GM10847 (cell line): ENCODE results near the gene NOP16.
A peak's percentile ranks its signal among the peaks of the same experiment; 100 is the strongest.

Experiments used
- POLR2A ChIP-seq: IDR thresholded peaks from 2 replicates; pipeline ENCODE4 v1.6.1; 2011; ENCODE audit not compliant: insufficient read length; ENCODE audit errors: extremely low read depth

Gene NOP16, protein sequence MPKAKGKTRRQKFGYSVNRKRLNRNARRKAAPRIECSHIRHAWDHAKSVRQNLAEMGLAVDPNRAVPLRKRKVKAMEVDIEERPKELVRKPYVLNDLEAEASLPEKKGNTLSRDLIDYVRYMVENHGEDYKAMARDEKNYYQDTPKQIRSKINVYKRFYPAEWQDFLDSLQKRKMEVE

DNA sequence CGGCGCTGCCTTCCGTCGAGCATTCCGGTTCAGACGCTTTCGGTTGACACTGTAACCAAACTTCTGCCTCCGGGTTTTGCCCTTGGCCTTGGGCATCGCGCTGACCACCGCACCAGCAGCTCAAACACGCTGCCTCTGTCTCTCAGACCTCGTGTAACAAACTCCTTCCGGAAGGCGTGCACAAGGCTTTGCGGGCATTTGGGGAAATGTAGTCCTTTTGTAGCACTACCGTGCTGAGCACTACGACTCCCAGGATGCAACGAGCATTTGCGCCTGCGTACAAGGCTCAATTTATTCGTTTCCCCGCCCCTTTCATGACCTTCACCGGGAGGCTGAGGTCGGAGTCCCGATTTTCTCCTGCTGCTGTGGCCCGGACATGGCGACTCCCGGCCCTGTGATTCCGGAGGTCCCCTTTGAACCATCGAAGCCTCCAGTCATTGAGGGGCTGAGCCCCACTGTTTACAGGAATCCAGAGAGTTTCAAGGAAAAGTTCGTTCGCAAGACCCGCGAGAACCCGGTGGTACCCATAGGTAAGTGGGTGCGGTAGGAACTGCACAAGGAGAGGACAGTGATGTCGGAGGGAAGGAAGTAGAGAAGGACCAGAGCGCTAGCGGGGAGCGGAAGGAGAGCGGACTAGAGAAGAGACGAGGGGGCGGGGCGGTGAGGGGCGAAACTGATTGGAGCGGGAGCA lies at the start of gene NOP16, which contains the start of gene HIGD2A:
Gene NOP16, minus strand, starts transcription at position 155 of the 691 bp plus-strand sequence. Its CDS starts 59 bp downstream, at position 96.
Gene HIGD2A, plus strand, starts transcription at position 308 of the 691 bp plus-strand sequence. Its CDS starts 69 bp downstream, at position 377.
- TF ChIP-seq POLR2A, result peak; percentile 52

DNA sequence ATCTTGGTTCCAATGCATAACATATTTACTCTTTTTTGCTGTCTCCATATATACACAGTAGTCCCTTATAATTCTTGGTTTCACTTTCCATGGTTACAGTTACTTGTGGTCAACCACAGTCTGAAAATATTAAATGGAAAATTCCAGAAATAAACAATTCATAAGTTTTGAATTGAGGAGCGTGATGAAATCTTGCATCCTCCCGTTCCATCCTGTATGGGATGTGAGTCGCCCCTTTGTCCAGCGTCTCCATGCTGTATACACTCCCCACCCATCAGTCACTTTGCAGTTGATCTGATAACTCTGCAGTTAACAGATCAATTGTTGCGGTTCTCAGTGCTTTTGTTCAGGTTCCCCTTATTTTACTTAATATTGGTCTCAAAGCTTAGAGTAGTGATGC lies 48.3 kb upstream of the NOP16 start:
- no peak for TF ChIP-seq POLR2A

DNA sequence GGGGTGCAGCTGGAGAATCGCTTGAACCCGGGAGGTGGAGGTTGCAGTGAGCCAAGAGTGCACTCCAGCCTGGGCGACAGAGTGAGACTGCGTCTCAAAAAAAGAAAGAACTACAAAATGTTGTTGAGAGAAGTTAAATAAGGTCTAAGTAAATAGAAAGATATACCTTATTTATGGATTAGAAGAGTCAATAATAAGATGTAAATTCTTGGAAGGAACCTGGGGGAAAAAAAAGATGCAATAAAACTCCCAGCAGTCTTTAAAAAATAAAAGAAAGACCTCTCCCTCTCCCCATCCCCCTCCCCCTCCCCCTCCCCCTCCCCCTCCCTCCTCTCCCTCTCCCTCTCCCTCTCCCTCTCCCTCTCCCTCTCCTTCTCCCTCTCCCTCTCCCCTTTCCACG lies 44.3 kb upstream of the NOP16 start:
- TF ChIP-seq POLR2A, result no peak

DNA sequence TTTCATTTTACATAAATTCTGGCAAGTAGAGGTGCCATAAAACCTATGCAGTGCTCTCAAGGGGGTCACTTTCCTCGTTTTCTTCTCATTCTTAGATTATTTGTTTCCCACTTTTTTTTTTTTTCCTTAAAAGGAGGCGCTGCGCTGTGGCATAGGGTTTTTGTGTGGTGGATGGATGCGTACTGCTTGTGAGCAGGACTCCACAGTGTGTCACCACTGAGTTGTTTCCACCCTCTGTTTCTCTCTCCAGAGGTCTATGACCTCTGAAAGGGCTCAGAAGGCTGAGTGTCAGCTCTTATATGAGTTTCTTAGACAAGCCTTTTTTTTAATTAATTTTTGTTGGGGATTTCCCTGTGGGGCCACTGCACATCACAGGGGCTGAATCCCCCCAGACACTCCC lies 41.6 kb upstream of the NOP16 start:
- TF ChIP-seq POLR2A, result no peak

DNA sequence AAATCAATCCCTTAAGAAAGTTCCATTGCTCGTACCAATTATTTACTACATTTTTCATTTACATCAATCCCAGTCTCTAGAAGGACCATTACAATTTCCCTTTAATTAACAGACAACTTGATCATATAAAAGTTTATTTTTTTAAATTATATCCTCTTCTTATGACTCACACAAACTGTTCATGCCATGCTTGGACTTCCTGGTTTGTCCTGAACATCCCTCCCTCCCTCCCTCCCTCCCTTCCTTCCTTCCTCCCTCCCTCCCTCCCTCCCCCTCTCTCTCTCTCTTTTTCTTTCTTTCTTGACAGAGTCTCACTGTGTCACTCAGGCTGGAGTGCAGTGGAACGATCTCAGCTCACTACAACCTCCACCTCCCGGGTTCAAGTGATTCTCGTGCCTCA lies 39.6 kb upstream of the NOP16 start:
- no peak for TF ChIP-seq POLR2A

DNA sequence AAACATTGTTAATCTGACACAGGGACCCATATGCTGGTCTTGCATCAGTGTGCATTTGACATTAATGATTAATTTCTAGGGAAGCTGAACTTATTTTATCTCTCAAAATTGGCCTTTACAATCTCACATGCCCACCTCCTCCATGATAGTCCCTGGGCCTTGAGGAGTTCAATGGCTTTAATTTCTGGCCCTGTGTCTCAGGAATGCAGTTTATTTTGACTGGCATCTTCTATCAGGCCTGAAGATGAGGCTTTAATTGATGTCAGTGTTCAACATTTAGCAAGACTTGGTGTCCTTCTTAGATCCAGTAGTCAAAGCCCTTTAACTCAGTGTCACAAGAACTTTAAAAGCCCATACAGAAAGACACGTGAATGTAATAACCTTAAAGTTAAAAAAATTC lies 38.5 kb upstream of the NOP16 start:
- no peak for TF ChIP-seq POLR2A

DNA sequence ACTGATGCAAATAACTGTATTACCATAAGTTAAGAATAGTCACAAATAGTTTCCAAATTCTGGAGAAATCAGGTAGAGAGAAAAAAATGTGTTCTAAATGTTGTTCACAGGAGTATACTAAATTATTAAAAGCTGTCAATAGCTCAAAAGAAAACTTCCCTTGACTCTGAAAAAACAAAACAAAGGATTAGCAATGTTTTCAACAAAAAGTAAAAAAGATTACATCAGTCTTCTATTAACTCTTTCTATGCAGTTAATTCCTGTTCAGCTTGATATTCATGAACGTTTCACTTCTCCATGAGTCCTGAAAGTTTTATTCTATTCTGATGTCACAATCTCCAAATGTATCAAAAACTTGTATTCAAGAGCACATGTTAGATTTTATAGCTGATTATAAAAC lies 37.4 kb upstream of the NOP16 start:
- TF ChIP-seq POLR2A, result no peak

DNA sequence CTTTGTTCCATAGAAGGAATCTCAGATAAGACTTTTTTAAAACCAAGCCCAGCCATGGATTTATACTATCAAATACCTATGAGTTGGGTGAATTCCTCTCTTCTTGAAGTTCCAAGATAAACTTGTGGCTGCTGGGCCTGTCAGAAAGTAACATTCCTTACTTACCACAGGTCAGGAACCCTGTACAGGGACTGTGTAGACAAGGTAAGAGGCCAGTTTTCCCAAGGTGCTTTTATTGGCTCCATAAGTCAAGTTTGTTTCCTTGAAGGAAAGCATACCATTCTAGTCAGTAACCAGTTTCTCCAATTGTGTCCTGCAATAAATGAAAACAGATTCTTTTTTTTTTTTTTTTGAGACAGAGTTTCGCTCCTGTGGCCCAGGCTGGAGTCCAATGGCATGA lies 36.7 kb upstream of the NOP16 start:
- no peak for TF ChIP-seq POLR2A

DNA sequence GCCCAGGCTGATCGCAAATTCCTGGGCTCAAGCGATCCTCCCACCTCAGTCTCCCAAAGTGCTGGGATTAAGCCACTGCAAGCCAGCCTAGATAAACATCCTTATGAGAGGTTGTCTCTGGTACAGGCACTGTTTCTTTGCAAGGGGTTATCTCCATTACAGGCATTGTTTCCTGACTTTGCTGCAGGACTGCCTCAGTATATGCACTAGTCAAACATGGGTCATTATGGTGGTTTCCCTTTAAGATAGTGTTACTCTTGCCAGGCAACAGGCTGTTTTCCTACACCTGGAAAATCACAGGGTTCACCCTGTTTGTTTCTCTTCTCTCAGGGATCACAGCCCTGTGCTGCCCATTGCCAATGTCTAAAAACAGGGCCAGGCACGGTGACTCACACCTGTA lies 35.8 kb upstream of the NOP16 start:
- TF ChIP-seq POLR2A, result no peak

DNA sequence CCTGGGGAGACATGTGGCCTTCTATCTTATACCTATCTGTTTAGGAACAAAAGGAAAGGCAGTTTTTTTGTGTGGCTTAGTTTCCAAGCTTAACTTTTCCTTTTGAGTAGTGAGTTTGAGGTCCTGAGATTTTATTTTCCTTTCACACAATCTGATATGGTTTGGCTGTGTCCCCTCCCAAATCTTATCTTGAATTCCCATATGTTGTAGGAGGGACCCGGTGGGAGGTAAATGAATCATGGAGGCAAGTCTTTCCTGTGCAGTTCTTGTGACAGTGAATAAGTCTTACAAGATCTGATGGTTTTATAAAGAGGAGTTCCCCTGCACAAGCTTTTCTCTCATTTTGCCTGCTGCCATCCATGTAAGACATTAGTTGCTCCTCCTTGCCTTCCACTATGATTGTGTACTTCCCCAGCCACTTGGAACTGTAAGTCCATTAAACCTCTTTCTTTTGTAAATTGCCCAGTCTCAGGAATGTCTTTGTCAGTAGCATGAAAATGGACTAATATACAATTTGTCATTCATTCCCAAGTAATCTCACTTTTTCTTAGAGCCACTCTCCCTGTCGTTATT lies 32.7 kb upstream of the NOP16 start:
- no peak for TF ChIP-seq POLR2A

DNA sequence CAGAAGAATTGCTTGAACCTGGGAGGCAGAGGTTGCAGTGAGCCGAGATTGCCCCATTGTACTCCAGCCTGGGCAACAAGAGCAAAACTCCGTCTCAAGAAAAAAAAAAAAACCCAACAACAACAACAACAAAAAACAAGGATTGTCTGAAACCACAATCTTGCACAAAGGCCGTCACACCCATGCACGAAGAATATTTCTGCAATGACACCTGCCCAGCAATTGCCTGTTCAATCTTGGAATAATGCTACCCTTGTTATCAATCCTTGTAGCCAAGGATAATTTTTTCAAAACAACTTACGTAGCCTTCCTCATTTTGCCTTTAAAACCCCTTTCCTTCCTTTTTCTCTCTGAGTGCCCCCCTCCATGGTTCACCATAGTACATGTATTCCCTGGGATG lies 31.7 kb upstream of the NOP16 start:
- no peak for TF ChIP-seq POLR2A

DNA sequence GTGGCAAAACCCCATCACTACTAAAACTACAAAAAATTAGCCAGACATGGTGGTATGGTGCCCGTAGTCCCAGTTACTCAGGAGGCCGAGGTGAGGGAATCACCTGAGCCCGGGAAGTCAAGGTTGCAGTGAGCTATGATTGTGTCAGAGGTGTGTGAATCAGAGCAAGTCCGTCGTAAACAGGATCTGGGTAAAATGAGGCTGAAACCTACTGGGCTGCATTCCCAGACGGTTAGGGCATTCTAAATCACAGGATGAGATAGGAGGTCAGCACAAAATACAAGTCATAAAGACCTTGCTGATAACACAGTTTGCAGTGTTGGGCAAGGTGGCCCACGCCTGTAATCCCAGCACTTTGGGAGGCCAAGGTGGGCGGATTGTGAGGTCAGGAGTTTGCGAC lies 29.9 kb upstream of the NOP16 start:
- TF ChIP-seq POLR2A, result no peak

DNA sequence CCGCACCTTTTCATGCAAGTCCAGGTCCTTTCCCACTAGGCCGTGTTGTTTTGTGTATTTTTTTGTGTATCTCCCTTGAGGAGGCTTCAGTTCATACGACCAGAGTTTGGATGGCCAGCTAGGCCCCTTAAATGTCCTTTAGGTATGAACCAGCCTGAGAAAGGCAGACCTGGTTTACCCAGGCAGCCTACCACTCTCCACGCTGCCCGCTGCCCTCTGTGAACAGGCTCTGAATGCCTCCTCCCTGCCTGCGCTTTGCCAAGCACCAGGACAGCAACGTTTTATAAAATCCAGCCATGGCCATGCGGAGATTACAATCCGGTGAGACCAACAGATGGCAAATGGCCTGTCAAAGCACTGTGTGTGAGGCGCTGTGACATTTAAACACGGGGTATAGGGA lies 28.6 kb upstream of the NOP16 start:
- no peak for TF ChIP-seq POLR2A

DNA sequence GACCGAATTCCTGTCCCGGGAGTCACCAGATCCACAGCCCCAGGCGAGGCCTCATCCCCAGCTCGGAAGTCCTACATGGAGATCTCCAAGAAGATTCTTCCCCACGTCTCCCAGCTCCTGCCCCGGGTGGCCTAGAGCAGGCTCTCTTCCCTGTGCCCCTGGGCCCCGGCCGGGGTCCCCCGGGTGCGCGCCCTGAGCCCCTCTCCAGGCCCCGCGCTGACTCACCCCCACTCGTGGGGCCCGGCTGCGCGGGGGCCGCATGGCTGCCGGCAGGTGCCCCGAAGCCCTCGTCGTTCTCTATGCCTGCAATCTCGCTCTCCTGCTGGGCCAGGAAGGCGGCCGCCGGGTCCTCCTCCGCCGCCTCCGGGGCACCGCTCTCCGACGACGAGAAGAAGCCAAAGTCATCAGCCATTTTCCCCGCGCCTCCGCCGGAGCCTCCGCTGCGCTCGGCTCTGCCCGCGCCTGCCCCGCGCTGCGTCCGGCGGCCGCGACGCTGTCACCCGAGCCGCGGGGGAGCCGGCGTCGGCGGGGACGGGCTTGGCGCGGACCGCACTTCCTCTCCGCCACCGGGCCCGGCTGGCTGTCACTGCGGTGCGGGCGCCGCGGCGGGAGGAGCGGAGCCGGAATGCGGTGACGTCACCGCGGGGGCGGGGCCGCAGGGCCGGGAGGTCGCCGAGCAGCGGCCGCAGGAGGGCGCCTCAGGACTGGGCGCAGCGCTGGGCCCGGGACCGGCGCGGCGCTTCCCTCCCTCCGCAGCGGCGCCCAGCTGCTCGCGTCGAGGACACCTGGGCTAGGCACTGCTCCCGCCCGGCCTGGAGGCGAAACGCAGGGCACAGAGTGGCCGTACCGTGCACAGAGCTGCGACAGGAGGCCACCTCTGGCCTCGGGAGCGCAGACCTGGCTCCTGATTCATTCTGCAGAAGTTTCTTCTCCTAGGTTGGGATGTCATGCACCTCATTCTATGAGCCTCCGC lies 27.8 kb upstream of the NOP16 start, which contains the start of gene CLTB:
Gene CLTB, minus strand, starts transcription at position 588 of the 973 bp plus-strand sequence. Its CDS starts 176 bp downstream, at position 412.
- TF ChIP-seq POLR2A, result peak; percentile 64

DNA sequence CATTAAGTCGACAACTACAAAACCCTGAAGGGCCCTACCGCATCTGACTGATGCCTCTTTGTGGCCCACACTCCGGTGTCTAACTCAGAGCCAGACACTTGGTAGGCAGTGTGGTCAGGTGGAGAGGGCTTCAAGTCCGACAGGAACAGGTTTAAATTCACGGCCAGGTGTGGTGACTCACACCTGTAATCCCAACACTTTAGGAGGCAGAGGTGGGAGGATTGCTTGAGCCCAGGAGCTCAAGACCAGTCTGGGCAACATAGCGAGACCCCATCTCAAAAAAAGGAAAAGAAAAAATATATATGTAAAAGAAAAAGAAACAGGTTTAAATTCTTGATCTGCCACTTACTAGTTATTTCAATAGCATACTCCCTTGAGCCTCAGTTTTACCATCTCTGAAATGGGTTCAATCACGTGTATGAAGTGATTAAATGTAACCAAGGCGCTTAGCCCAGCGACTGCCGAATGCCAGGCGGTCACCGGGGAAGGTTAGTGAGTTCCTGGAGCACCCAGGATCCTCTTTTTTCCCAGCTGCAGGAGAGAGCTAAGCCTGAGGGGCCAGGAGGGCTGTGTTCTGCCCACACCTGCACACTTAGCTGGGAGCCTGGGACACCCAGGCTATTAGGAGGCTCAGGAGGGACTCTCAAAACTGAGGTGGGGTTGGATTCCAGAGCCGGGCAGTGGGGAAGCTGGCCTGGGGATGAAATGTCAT lies 27.0 kb upstream of the NOP16 start:
- no peak for TF ChIP-seq POLR2A
